HEK293 (cell line): Measurements from ENCODE around the gene COBL.

Source experiments
- EGR2 ChIP-seq: fragments of 450-650 bp; formaldehyde crosslinking; IDR thresholded peaks from 2 replicates; pipeline ENCODE4 v1.5.1; 2016; ENCODE audit warnings: low read depth, missing biosample characterization, missing genetic modification characterization
- KLF10 ChIP-seq: fragments of 450-650 bp; IDR thresholded peaks from 2 replicates; pipeline ENCODE4 v1.5.1; 2018; ENCODE audit warnings: missing biosample characterization, mild to moderate bottlenecking, missing genetic modification characterization
- MYNN ChIP-seq: fragments of 450-650 bp; formaldehyde crosslinking; IDR thresholded peaks from 2 replicates; pipeline ENCODE4 v1.5.1; 2016; ENCODE audit warnings: missing biosample characterization, missing genetic modification characterization, borderline replicate concordance
- YY1 ChIP-seq: fragments of 450-650 bp; formaldehyde crosslinking; IDR thresholded peaks from 2 replicates; pipeline ENCODE4 v1.5.1; 2018; ENCODE audit warnings: missing biosample characterization, missing genetic modification characterization
- ZBTB17 ChIP-seq: fragments of 450-650 bp; formaldehyde crosslinking; IDR thresholded peaks from 2 replicates; pipeline ENCODE4 v1.5.1; 2016; ENCODE audit warnings: missing biosample characterization, missing genetic modification characterization
- ZFP69B ChIP-seq: fragments of 450-650 bp; formaldehyde crosslinking; IDR thresholded peaks from 2 replicates; pipeline ENCODE4 v1.5.1; 2016; ENCODE audit warnings: missing biosample characterization, missing genetic modification characterization
- ZNF140 ChIP-seq: fragments of 450-650 bp; formaldehyde crosslinking; IDR thresholded peaks from 2 replicates; pipeline ENCODE4 v1.5.1; 2016; ENCODE audit warnings: missing biosample characterization, missing genetic modification characterization
- ZNF155 ChIP-seq: fragments of 450-650 bp; formaldehyde crosslinking; IDR thresholded peaks from 2 replicates; pipeline ENCODE4 v1.5.1; 2016; ENCODE audit warnings: missing biosample characterization, missing genetic modification characterization
- ZNF169 ChIP-seq: fragments of 450-650 bp; formaldehyde crosslinking; IDR thresholded peaks from 2 replicates; pipeline ENCODE4 v1.5.1; 2016; ENCODE audit warnings: missing biosample characterization, missing genetic modification characterization
- ZNF19 ChIP-seq: fragments of 450-650 bp; formaldehyde crosslinking; IDR thresholded peaks from 2 replicates; pipeline ENCODE4; 2016; ENCODE audit warnings: missing biosample characterization, missing genetic modification characterization, low read depth
- ZNF221 ChIP-seq: fragments of 450-650 bp; formaldehyde crosslinking; IDR thresholded peaks from 2 replicates; pipeline ENCODE4 v1.5.1; 2017; ENCODE audit warnings: missing biosample characterization, missing genetic modification characterization, borderline replicate concordance
- ZNF239 ChIP-seq: fragments of 450-650 bp; formaldehyde crosslinking; IDR thresholded peaks from 2 replicates; pipeline ENCODE4 v1.5.1; 2016; ENCODE audit warnings: missing biosample characterization, missing genetic modification characterization
- ZNF391 ChIP-seq: fragments of 450-650 bp; formaldehyde crosslinking; IDR thresholded peaks from 2 replicates; pipeline ENCODE4 v1.5.1; 2016; ENCODE audit warnings: low read depth, missing biosample characterization, missing genetic modification characterization, borderline replicate concordance
- ZNF394 ChIP-seq: fragments of 450-650 bp; formaldehyde crosslinking; IDR thresholded peaks from 2 replicates; pipeline ENCODE4 v1.5.1; 2016; ENCODE audit warnings: missing biosample characterization, missing genetic modification characterization, mild to moderate bottlenecking, moderate library complexity, borderline replicate concordance
- ZNF530 ChIP-seq: fragments of 450-650 bp; formaldehyde crosslinking; IDR thresholded peaks from 2 replicates; pipeline ENCODE4 v1.5.1; 2016; ENCODE audit warnings: low read depth, missing biosample characterization, missing genetic modification characterization
- ZNF560 ChIP-seq: fragments of 450-650 bp; formaldehyde crosslinking; IDR thresholded peaks from 2 replicates; pipeline ENCODE4 v1.5.1; 2017; ENCODE audit warnings: missing biosample characterization, missing genetic modification characterization, borderline replicate concordance
- ZNF610 ChIP-seq: fragments of 450-650 bp; formaldehyde crosslinking; IDR thresholded peaks from 2 replicates; pipeline ENCODE4 v1.5.1; 2016; ENCODE audit warnings: missing biosample characterization, missing genetic modification characterization, borderline replicate concordance
- ZNF623 ChIP-seq: fragments of 450-650 bp; formaldehyde crosslinking; IDR thresholded peaks from 2 replicates; pipeline ENCODE4 v1.5.1; 2016; ENCODE audit warnings: missing biosample characterization, missing genetic modification characterization
- ZNF792 ChIP-seq: fragments of 450-650 bp; formaldehyde crosslinking; IDR thresholded peaks from 2 replicates; pipeline ENCODE4 v1.5.1; 2016; ENCODE audit warnings: missing biosample characterization, missing genetic modification characterization
- TF ChIP-seq, protein P1 (sequence below): fragments of 450-650 bp; formaldehyde crosslinking; IDR thresholded peaks from 2 replicates; pipeline ENCODE4 v1.5.1; 2017; ENCODE audit warnings: missing biosample characterization, missing genetic modification characterization
- TF ChIP-seq, protein P2 (sequence below): fragments of 450-650 bp; formaldehyde crosslinking; IDR thresholded peaks from 2 replicates; pipeline ENCODE4 v1.5.1; 2016; ENCODE audit warnings: missing biosample characterization, missing genetic modification characterization, low read depth
- TF ChIP-seq, protein P3 (sequence below): fragments of 450-650 bp; formaldehyde crosslinking; IDR thresholded peaks from 2 replicates; pipeline ENCODE4 v1.5.1; 2016; ENCODE audit warnings: missing biosample characterization, missing genetic modification characterization
- TF ChIP-seq, protein P4 (sequence below): fragments of 450-650 bp; formaldehyde crosslinking; IDR thresholded peaks from 2 replicates; pipeline ENCODE4 v1.5.1; 2016; ENCODE audit warnings: missing biosample characterization, missing genetic modification characterization, borderline replicate concordance
- TF ChIP-seq, protein P5 (sequence below): fragments of 450-650 bp; IDR thresholded peaks from 2 replicates; pipeline ENCODE4 v1.5.1; 2018; ENCODE audit warnings: missing biosample characterization, mild to moderate bottlenecking, missing genetic modification characterization

The COBL gene

DNA sequence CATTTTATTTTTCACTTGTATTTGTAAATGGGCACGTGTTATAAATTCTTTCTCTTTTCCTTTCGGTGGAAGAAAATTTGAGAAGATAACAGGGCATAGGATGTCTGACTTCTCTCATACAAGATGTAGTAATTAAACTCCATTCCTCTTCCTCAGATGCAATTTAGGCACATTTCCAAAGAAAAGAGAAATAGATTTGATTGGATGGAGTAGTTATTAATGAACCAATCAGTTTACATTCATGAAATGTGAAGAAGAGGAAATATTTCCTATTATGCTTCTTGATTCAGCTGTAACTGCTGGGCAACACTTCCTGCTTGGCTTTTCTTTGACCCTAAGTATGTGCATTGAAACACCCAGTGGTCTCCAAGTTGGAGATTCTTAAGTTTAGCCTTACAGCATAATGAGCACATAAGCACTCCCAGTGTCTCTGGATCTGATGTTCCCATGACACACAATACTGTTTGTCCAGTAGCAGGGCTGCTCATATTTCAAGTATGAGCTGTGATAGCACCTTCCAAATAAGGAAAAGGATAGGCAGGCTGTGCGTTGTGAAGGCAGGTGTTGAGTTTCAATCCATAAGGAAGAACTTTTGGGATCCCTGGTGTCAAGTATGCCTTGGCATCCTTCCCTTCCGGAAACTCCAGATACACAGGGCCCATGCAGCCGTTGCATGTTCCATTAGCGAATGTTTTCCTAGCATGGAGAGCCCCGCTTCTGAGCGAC lies 33.4 kb upstream of the COBL start (continued):
- TF ChIP-seq EGR2, result no peak
- TF ChIP-seq, protein P1, sequence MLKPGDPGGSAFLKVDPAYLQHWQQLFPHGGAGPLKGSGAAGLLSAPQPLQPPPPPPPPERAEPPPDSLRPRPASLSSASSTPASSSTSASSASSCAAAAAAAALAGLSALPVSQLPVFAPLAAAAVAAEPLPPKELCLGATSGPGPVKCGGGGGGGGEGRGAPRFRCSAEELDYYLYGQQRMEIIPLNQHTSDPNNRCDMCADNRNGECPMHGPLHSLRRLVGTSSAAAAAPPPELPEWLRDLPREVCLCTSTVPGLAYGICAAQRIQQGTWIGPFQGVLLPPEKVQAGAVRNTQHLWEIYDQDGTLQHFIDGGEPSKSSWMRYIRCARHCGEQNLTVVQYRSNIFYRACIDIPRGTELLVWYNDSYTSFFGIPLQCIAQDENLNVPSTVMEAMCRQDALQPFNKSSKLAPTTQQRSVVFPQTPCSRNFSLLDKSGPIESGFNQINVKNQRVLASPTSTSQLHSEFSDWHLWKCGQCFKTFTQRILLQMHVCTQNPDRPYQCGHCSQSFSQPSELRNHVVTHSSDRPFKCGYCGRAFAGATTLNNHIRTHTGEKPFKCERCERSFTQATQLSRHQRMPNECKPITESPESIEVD (tag by site-specific recombination), result no peak
- TF ChIP-seq, protein P2, sequence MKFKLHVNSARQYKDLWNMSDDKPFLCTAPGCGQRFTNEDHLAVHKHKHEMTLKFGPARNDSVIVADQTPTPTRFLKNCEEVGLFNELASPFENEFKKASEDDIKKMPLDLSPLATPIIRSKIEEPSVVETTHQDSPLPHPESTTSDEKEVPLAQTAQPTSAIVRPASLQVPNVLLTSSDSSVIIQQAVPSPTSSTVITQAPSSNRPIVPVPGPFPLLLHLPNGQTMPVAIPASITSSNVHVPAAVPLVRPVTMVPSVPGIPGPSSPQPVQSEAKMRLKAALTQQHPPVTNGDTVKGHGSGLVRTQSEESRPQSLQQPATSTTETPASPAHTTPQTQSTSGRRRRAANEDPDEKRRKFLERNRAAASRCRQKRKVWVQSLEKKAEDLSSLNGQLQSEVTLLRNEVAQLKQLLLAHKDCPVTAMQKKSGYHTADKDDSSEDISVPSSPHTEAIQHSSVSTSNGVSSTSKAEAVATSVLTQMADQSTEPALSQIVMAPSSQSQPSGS, result no peak
- no peak for TF ChIP-seq ZNF221 (tag by site-specific recombination)
- no peak for TF ChIP-seq ZNF610 (tag by site-specific recombination)
- no peak for TF ChIP-seq ZNF623 (tag by site-specific recombination)
- TF ChIP-seq ZNF792 (tag by site-specific recombination), result no peak
- TF ChIP-seq ZNF391, result no peak
- TF ChIP-seq, protein P3, sequence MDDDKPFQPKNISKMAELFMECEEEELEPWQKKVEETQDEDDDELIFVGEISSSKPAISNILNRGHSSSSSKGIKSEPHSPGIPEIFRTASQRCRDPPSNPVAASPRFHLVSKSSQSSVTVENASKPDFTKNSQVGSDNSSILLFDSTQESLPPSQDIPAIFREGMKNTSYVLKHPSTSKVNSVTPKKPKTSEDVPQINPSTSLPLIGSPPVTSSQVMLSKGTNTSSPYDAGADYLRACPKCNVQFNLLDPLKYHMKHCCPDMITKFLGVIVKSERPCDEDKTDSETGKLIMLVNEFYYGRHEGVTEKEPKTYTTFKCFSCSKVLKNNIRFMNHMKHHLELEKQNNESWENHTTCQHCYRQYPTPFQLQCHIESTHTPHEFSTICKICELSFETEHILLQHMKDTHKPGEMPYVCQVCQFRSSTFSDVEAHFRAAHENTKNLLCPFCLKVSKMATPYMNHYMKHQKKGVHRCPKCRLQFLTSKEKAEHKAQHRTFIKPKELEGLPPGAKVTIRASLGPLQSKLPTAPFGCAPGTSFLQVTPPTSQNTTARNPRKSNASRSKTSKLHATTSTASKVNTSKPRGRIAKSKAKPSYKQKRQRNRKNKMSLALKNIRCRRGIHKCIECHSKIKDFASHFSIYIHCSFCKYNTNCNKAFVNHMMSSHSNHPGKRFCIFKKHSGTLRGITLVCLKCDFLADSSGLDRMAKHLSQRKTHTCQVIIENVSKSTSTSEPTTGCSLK (tag by site-specific recombination), result no peak
- TF ChIP-seq ZNF140 (tag by site-specific recombination), result no peak
- no peak for TF ChIP-seq MYNN (tag by site-specific recombination)
- no peak for TF ChIP-seq ZNF560 (tag by site-specific recombination)
- no peak for TF ChIP-seq ZNF169 (tag by site-specific recombination)
- TF ChIP-seq, protein P4, sequence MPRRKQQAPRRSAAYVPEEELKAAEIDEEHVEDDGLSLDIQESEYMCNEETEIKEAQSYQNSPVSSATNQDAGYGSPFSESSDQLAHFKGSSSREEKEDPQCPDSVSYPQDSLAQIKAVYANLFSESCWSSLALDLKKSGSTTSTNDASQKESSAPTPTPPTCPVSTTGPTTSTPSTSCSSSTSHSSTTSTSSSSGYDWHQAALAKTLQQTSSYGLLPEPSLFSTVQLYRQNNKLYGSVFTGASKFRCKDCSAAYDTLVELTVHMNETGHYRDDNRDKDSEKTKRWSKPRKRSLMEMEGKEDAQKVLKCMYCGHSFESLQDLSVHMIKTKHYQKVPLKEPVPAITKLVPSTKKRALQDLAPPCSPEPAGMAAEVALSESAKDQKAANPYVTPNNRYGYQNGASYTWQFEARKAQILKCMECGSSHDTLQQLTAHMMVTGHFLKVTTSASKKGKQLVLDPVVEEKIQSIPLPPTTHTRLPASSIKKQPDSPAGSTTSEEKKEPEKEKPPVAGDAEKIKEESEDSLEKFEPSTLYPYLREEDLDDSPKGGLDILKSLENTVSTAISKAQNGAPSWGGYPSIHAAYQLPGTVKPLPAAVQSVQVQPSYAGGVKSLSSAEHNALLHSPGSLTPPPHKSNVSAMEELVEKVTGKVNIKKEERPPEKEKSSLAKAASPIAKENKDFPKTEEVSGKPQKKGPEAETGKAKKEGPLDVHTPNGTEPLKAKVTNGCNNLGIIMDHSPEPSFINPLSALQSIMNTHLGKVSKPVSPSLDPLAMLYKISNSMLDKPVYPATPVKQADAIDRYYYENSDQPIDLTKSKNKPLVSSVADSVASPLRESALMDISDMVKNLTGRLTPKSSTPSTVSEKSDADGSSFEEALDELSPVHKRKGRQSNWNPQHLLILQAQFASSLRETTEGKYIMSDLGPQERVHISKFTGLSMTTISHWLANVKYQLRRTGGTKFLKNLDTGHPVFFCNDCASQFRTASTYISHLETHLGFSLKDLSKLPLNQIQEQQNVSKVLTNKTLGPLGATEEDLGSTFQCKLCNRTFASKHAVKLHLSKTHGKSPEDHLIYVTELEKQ (tag by site-specific recombination), result 0 out of 2 replicates have a peak, but pooled peaks have one; percentile 22
- no peak for TF ChIP-seq YY1 (tag by site-specific recombination)
- no peak for TF ChIP-seq ZNF155 (tag by site-specific recombination)
- no peak for TF ChIP-seq ZNF239 (tag by site-specific recombination)
- TF ChIP-seq ZNF394 (tag by site-specific recombination), result no peak
- TF ChIP-seq, protein P5, sequence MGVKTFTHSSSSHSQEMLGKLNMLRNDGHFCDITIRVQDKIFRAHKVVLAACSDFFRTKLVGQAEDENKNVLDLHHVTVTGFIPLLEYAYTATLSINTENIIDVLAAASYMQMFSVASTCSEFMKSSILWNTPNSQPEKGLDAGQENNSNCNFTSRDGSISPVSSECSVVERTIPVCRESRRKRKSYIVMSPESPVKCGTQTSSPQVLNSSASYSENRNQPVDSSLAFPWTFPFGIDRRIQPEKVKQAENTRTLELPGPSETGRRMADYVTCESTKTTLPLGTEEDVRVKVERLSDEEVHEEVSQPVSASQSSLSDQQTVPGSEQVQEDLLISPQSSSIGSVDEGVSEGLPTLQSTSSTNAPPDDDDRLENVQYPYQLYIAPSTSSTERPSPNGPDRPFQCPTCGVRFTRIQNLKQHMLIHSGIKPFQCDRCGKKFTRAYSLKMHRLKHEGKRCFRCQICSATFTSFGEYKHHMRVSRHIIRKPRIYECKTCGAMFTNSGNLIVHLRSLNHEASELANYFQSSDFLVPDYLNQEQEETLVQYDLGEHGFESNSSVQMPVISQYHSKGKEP (tag by site-specific recombination), result peak; percentile 99
- TF ChIP-seq ZNF19 (tag by site-specific recombination), result no peak
- TF ChIP-seq ZNF530 (tag by site-specific recombination), result no peak
- 0 out of 2 replicates have a peak, but pooled peaks have one; percentile 26 for TF ChIP-seq ZFP69B (tag by site-specific recombination)
- peak; percentile 68; the same call in 1 of the 2 replicates for TF ChIP-seq ZBTB17 (tag by site-specific recombination)
- no peak for TF ChIP-seq KLF10 (tag by site-specific recombination)
